Stimulated activated CD4-positive, alpha-beta T cell treated with anti-CD3 and anti-CD28 coated beads, Interleukin-12 subunit alpha, Interleukin-12 subunit beta, amount 100 ng/mL, for 48 hours (primary cell): Measurements from ENCODE around the gene NPBWR2.

ENCODE experiments used
- DNase-seq, 3 donors: peaks; one replicate each; pipeline ENCODE4 v3.0.0-alpha.2; 2020; ENCODE audit warnings: low read depth in 2 of 3, low spot score in 1 of 3

NPBWR2 gene

DNA sequence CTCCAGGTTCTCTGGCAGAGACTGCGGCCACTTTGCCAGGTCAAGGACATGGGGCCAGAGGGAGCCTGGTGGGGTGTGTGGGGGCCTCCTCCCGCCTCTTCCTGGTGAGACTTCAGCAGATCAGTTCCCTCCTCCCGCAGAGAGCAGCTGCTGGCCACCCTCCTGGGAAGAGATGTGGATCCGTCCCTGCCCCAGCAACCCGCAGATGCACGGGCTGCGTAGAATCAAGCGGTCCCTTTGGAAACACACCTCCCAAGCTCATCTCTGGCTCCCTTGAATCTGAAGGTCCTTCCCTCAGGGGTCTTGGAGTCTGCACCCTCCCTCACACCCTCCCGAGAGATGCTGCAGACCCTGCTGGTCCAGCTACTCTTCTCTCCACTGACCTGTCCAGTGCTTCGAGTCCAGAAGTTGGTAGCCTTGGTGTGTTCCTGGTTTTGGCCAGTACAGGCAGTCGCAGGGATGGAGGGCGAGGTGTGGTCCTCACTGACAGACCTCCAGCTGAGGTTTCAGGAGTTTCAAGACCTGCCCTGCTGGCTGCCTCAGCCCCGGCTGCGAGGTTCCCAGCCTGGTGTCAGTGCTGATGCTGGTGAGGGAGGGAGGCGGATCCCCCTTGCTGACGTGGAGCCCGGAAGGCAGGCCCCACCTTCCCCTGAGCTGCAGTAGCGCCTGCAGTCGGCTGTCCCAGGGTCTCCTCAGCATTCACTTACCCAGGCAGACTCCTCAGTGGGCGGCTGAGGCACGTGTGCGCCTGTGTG, at the start of gene NPBWR2:
TSS of gene NPBWR2 (minus strand) at position 585 of the 755 bp plus-strand sequence. CDS start 734 bp downstream, outside the sequence.
- no peak for DNase-seq

DNA sequence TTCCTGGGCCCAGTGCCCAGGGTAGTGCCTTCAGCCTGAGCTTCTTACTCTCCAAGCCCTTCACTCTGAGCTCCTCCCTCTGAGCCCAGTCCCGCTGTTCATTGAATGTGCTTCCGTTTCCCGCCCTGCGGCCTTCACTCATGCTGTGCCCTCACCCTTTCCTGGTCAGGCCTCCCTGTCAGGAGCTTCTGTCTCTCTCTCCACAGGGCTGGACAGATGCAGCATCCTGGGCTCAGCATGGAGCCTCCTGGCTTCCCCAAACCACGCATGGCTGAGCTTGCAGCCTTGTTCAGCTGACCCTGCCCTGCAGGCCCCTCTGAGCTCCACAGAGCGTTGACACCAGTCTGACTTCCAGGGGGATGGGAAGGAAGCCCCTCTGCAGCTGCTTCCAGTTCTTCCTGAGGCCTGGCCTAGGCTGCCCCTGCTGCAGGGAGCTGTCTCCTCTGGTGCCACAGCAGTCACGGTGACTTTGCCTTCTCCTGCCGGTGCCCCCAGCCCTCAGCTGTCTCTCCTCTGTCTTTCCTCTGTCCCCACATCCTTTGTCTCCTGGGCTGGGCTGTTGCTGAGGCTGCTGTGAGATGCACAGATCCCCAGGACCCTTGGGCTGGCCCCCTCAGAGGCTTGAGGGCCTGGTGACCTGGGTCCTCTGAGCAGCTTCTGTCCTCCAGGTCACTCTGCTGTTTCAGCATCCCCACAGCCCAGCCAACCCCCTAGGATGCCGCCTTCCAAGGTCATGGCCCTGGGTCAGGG, 48.9 kb upstream of the NPBWR2 start:
- no peak for DNase-seq

- DNase-seq = no peak
Observed at GRCh38 chr20:64155258-64156135, 48.1 kb upstream of the NPBWR2 start.

DNA sequence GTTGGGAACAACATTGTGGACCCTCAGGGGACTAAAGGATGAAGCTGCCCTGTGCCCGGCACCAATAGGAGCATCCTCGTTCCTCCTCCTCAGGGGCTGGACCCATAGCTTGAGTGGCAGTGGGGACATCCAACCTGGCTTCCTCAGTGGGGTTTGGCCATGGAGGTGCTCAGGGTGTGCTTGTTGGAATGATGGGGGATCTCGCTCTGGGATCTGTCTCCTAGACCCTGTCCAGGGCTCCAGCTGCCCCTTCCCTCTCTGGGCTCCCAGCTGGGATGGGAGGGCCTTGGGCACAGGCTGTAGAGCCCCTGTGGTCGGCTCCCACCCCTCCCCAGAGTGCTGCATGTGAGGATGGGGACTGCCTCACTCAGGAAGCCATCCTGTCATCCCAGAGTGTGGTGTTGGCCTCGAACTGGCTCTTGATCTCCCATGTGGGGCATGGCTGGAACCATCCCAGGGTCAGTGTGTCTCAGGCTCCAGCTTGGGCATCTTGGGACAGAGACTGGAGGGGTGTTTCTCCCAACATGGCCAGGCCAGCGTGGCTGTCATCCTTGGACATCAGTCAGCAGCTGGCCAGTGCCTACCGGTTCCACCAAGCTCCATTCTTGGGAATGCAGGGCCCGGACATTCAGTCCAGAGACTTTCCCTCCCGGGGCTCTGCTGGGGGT, 47.4 kb upstream of the NPBWR2 start:
- DNase-seq = no peak

- no peak for DNase-seq
Observed at GRCh38 chr20:64153861-64154589, 46.7 kb upstream of the NPBWR2 start.

DNA sequence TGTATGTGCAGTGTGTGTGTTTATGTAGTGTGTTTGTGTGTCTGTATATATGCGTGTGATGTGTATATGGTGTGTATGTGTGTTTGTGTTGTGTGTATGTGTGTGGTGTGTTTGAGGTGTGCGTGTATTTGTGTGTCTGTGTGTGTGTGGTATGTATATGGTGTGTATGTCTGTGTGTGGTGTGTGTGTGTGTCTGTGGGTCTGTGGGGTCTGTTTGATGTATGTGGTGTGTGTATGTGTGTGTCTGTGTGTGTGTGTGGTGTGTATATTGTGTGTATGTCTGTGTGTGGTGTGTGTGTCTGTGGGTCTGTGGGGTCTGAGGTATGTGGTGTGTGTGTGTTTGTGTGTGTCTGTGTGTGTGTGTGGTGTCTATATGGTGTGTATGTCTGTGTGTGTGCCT, 46.0 kb upstream of the NPBWR2 start:
- no peak for DNase-seq

DNA sequence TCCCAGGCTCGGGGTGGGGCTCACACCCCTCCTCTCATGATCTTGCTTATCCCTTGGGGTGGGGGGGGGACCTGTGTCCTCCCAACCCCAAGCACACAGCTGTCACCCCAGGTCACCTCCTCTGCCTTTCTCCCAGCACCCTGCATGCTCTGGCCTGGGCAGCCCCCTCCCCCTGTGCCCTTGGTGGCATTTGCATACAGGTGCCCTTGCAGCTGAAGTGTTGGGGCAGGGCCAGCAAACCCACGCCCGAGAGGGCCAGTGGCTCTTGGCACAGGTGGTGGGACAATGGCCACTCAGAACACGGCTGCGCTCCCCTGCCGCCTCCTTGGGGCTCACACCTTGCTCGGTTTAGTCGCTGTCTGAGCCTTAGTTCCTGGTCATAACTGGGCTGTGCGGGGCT, 45.5 kb upstream of the NPBWR2 start:
- no peak for DNase-seq

DNA sequence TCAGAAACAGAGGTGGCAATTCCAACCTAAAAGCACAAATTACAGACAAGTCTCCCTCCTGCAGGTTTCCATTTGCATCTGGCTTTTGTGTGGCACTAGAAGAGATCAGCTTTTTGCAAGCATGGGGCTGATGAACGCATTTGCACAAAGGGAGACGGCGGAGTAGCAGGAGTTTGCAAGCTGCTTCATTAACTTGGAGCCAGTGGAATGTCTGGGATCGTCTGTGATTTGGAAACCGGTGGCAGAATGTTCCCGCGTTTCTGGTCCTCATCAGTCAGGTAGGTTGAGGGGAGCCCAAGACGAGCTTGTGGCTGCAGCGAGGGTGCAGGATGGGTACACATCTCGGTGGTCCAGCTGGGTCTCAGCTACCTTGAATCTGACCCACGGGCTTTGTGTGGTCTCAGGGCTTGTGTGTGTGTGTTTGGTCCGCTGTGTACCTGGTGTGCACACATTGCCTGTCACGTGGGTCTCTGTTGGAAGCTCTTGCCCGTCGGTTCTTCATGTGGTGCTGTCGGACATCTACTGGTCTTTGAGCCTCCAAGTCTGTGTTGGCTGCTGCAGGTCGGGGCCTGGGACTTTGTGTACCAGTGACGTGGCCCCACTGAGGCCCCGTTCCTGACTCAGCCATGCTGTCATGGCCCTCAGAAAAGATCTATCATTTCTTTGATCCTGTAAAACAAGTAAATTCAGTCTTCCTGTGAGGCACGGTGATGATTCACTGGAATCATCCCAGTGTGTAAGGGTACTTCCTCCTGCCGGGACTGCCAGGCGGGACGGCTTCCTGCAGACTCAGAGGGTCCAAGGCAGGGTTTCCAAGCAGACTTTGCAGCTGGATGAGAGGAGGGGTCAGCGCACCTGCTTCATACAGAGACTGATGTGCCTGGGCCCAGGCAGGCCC, 44.5 kb upstream of the NPBWR2 start:
- no peak for DNase-seq

DNA sequence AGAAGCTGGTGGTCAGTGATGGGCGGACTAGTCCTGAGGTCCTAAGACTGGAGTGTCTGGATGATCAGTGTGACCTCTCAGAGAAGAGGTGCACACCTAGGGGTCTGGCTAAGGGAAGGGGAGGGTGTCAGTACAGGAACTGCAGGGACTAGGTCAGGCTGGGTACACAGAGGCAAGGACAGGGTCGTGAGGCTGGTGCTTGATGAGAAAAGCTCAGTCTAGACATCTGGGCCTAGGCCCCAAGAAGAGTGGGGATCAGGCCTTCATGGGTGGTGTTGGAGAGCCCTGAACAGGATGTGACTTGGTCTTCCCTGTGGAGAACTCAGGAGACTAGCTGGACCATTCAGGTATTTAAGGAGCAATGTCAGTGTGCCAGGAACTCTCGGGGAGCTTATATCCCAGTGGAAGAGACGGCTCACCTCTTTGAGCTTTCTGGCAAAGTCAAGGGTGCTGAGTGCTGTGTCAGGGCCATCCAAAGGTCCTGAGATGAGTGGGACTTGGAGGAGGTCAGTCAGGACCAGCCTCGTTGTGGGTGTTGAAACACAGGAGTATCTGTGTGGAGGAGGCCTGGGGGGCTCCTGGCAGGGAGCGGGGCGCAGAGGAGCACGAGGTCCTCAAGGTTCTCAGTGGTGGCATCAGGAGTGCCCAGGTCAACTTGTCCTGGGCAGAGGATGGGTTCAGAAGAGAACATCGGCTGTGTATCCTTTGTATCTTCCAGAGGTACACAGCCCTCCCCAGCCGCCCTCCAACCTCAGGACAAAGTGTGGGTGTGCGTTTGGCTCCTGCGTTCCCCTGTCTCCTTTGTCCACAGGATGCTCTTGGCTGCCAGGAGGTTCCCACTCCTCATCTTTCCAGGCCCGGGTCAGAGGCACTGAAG, 43.6 kb upstream of the NPBWR2 start:
- no peak for DNase-seq

DNA sequence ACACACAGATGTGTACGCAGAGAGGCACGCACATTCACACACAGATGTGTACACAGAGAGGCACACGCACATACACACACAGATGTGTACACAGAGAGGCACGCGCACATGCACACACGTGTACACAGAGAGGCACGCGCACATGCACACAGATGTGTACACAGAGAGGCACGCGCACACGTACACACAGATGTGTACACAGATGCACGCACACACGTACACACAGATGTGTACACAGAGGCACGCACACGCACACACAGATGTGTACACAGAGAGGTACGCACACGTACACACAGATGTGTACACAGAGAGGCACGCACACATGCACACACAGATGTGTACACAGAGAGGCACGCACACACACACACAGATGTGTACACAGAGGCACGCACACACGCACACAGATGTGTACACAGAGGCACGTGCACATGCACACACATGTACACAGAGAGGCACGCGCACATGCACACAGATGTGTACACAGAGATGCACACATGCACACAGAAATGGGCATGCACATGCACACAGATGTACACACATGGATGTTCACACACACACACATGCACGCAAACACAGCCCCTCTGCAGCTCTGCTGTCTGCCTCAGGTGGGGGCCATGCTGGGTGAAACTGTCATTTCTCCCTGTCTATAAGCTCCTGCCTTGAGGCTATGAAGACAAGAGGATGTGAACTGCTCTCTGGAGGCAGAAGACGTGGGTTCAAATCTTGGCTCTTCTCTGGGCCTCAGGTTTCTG, 42.6 kb upstream of the NPBWR2 start:
- DNase-seq = no peak

GRCh38 chr20:64149141-64149540, 41.8 kb upstream of the NPBWR2 start:
- DNase-seq = no peak

DNA sequence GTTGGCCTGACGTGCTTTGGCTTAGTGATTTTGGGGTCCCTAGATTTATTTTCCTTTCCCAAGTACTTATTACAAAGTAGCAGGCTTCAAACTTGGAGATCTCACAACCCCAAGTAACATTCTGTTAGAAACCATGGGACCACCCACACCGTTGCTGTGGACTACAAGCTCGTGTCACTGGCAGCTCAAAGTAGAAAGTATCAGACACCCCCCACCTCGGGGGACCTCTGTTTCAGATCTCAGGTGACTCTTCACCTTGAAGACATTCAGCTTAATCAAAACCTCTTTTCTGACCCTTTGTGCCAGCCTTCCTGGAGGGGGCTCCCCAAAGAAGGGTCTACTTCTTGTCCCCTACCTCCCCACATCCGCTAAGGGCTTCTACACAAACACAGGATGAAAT, 41.2 kb upstream of the NPBWR2 start:
- no peak for DNase-seq

DNA sequence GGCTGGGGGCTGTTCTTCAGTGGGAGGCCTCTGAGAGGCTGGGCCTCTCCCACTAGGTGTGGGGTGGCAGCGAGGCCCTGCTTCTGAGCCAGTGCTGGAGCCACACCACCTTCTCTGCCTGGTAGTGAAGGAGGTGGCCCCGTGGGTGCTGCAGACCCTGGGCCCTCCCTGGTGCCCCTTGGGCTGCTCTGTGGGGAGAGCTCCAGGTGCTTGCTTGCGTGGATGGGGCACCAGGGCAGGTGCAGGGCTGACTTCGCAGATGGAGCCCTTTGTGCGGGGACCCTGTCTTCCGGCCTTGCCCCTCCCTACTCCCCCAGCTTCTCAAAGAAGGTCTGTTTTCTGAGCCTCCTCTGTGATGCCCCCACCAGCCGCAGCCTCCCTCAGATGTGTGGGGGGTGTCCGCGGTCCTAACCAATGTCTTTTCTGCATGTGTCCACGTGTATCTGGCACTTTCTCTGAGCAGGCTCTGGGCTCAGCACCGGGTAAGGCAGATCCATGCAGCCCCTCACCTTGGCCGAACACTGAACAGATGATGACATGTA, 39.6 kb upstream of the NPBWR2 start:
- no peak for DNase-seq

DNA sequence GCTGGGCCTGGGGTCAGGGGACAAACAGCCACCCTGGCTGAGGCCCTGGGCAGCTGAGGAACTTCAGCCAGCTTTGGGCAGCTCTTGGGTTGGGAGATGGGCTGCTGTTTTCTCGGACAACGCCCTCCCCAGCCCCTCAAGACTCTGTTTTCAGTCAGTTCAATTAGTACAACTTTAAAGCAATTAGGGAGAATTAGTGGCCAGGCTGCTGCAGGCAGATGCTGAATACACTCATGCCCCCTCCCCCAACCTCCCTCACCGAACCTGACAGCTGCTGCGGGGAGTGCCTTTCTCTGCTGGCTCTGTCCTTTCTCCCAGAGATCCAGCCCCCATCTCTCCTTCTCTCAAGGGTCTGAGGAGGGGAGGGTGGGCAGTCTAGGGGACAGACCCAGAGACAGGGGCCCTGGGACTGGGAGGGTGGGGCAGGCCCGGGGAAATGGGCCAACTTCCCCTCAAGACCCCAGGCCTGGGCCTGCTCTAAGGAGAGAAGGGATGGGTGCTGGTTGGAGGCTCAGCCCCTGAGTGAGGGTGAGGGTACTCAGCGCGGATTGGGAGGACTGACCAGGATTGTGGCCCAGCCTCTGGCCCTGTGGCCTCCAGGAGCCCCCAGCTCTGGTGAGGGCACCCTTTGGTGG, 39.1 kb upstream of the NPBWR2 start:
- no peak for DNase-seq

DNA sequence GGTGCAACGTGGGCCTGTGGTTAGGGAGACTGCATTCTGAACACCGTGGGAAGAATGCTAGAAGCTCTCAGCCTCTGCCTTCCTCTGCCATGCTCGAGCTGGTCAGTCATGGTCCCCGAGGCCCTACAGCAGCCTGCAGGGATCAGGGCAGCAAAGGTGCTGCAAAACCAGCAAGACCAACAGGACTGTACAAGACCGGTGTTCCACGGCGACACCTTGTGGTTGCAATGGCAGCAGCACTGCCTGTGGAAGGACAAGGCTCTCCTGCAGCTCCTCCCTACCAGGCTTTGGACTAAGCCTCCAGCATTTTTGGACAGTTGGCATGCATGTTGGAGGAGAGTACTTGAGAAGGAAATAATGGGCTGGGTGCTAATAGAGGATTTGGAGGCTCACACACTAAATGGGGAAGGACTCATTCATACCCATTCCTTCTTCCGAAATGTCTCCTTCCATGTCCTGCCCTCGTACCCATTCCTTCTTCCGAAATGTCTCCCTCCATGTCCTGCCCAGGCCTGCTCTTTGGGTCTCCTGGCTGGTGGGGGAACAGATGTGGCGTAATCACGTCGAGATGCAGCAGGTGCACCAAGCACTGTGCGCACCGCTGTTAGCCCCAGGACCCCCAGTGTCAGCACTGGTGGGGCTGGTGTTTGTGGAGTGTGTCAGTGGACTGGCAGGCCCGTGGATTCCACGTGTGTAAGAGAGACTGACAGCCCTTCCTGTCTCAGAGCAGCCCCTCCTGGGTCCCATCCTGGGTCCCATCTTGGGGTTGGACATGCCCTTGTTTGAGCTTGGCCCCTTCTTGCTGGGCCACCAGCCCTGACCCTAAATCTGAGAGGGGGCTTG, 38.3 kb upstream of the NPBWR2 start:
- peak in 2 of 3 donors; percentile 6 to 8 for DNase-seq
